ENCODE data around the gene COX6B2. TPM values are rescaled to one million over a fixed set of nuclear protein-coding genes. Genes with fewer than 3 reads are reported as not detected.

Gene COX6B2
- total and polyA plus RNA-seq, 2 of the 8 experiments (the other 6 are each of a cell fraction or from before 2014, with no cell fraction given): 4.9 to 6.4 TPM

GRCh38 chr19:55320844-55321419 lies 33.6 kb downstream of the COX6B2 start:
- H3K27ac ChIP-seq (ENCODE audit: low read depth, low read length): no peak overlapping the region
- no peak for DNase-seq (ENCODE audit: low read depth in 1 of 2, low spot score in 2 of 2)
- CTCF ChIA-PET (ENCODE audit: partially characterized antibody): interaction anchor here (0.7 to 2.7 kb wide), 10 partner anchors 9 to 110 kb away, joined by 3 to 18 read pairs (median 7); partner anchors contain the start of gene TMEM238
- no peak overlapping the region for H2AFZ ChIP-seq (ENCODE audit: low read length)
- POLR2A ChIA-PET (ENCODE audit: partially characterized antibody): interaction anchor here (0.6 to 4.3 kb wide), 12 partner anchors 8 to 174 kb away, joined by 3 to 23 read pairs (median 4); partner anchors contain the start of genes KMT5C and UBE2S
- no peak overlapping the region for H2BK20ac ChIP-seq (ENCODE audit: low read length)
- 89% methylated on average over 6 of the region's 8 CpGs; no CpG with 5 or more reads in 1 of the 2 experiments for WGBS, 2 experiments (ENCODE audit: extremely low coverage in 1 of 2, insufficient coverage in 1 of 2, insufficient read length in 1 of 2, insufficient replicate concordance in 2 of 2, low coverage in 1 of 2, low lambda C conversion rate in 2 of 2, missing lambda C conversion rate in 1 of 2)
- H3K23me2 ChIP-seq (ENCODE audit: low read depth, low read length): peaks cover 2% of the 10 kb centered on the region; the same call in 1 of the 2 replicates
- H3K79me1 ChIP-seq (ENCODE audit: low read depth, low read length): no peaks in the 10 kb centered on the region
- H4K20me1 ChIP-seq (replicated peaks in 1 of 2; ENCODE audit: control insufficient read depth in 1 of 2, insufficient read depth in 2 of 2, low read length in 2 of 2): no peaks in the 10 kb centered on the region
- no peak overlapping the region for H3K56ac ChIP-seq (replicated peaks; ENCODE audit: insufficient read length, low read depth, low read length)
- no peak overlapping the region for H4K91ac ChIP-seq (replicated peaks; ENCODE audit: insufficient read length, low read length)
- H3K4me2 ChIP-seq (ENCODE audit: insufficient read depth in 1 of 2, low read depth in 2 of 2, low read length in 2 of 2): no peak overlapping the region; a peak in 1 of 4 replicates
- H3K18ac ChIP-seq (ENCODE audit: extremely low read depth, low read length): no peak overlapping the region
- FAIRE-seq: no peak
- no peak overlapping the region for H3K4ac ChIP-seq (replicated peaks; ENCODE audit: insufficient read length, low read depth, low read length)
- H2AK5ac ChIP-seq (ENCODE audit: low read depth, low read length): no peak overlapping the region
- H2BK12ac ChIP-seq (ENCODE audit: low read depth, low read length): no peak overlapping the region
- H3K4me1 ChIP-seq (replicated peaks in 1 of 4; ENCODE audit: control insufficient read depth in 3 of 4, insufficient read depth in 4 of 4, low read length in 3 of 4): peaks cover 0 to 10% (median 5%) of the 10 kb centered on the region in 4 experiments; a peak in 6 of 7 replicates
- no peaks in the 10 kb centered on the region for H3K27me3 ChIP-seq (replicated peaks in 1 of 4; ENCODE audit: control insufficient read depth in 3 of 4, extremely low read depth in 1 of 4, insufficient read depth in 3 of 4, low read length in 3 of 4)
- peak overlapping the region; percentile 58; the same call in 1 of the 2 replicates for H4K8ac ChIP-seq (ENCODE audit: extremely low read depth, insufficient read depth, low read length)
- no peak overlapping the region for H3K4me3 ChIP-seq (ENCODE audit: extremely low read depth in 1 of 4, insufficient read depth in 2 of 4, low read depth in 3 of 4, low read length in 4 of 4)
- no peaks in the 10 kb centered on the region for H3K36me3 ChIP-seq (ENCODE audit: control insufficient read depth in 2 of 4, insufficient read depth in 4 of 4, low read length in 3 of 4)
- no peak overlapping the region for H3K23ac ChIP-seq (ENCODE audit: insufficient read length)
- H3K9me3 ChIP-seq (ENCODE audit: insufficient read depth in 2 of 2, low read depth in 1 of 2, low read length in 1 of 2): no peaks in the 10 kb centered on the region
- H2BK120ac ChIP-seq (replicated peaks; ENCODE audit: low read depth, low read length): no peak overlapping the region
- no peak overlapping the region for H3K14ac ChIP-seq (ENCODE audit: insufficient read length)
- H3K9ac ChIP-seq (replicated peaks in 1 of 4; ENCODE audit: extremely low read depth in 1 of 4, low read depth in 3 of 4, low read length in 3 of 4): no peak overlapping the region
- H4K5ac ChIP-seq (ENCODE audit: insufficient read length, low read depth, low read length): no peak overlapping the region
- no peaks in the 10 kb centered on the region for H3K79me2 ChIP-seq (ENCODE audit: control insufficient read depth in 1 of 2, insufficient read depth in 2 of 2, low read length in 2 of 2)
- no peak overlapping the region for H2BK15ac ChIP-seq (ENCODE audit: low read length)
- H2BK5ac ChIP-seq (ENCODE audit: low read depth, low read length): no peak overlapping the region
- TF ChIP-seq GTF2F1 (IDR thresholded peaks at IDR 0.05; ENCODE audit: borderline replicate concordance, low read depth, low read length) (no peak), GABPA (IDR thresholded peaks at IDR 0.05; ENCODE audit: borderline replicate concordance, insufficient read depth, low read length) (no peak), KDM4A (IDR thresholded peaks at IDR 0.05; ENCODE audit: low read depth, low read length, severe bottlenecking) (no peak), TAF7 (optimal IDR thresholded peaks at IDR 0.05; ENCODE audit: borderline replicate concordance, low read depth, low read length) (no peak), CTCF (IDR thresholded peaks at IDR 0.05; ENCODE audit: control extremely low read depth in 1 of 3, insufficient read depth in 1 of 3, low read depth in 1 of 3, low read length in 3 of 3) (no peak), SIN3A (conservative IDR thresholded peaks at IDR 0.05 in 1 of 2, IDR thresholded peaks at IDR 0.05 in 1 of 2; ENCODE audit: low read depth in 1 of 2, low read length in 2 of 2) (no peak), BRCA1 (IDR thresholded peaks at IDR 0.05; ENCODE audit: low read depth, low read length) (no peak), USF2 (IDR thresholded peaks at IDR 0.05; ENCODE audit: low read length) (no peak)

All from H1 (cell line).